ENCODE results near the gene NTPCR.

DNA sequence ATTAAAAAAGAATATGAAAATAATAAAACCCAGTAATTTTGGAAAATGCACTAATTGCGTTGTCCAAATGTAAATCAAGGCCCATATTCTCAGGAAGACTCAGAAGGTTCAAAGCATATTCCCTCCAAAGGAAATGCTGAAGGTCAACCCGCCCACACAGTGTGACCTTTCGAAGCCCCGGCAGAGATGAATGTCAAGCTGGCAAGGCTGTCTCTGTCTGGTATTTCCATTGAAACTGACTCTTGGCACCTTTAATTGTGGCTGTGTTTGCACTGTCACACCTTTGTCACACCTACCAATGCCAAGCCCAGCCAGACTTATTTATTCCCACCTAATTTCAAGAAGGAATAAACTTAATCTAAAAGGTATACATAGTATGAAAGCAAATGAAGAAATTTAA, 82.5 kb downstream of the NTPCR start:
- TF ChIP-seq, protein P1, sequence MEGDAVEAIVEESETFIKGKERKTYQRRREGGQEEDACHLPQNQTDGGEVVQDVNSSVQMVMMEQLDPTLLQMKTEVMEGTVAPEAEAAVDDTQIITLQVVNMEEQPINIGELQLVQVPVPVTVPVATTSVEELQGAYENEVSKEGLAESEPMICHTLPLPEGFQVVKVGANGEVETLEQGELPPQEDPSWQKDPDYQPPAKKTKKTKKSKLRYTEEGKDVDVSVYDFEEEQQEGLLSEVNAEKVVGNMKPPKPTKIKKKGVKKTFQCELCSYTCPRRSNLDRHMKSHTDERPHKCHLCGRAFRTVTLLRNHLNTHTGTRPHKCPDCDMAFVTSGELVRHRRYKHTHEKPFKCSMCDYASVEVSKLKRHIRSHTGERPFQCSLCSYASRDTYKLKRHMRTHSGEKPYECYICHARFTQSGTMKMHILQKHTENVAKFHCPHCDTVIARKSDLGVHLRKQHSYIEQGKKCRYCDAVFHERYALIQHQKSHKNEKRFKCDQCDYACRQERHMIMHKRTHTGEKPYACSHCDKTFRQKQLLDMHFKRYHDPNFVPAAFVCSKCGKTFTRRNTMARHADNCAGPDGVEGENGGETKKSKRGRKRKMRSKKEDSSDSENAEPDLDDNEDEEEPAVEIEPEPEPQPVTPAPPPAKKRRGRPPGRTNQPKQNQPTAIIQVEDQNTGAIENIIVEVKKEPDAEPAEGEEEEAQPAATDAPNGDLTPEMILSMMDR (optimal IDR thresholded peaks at IDR 0.05 in 1 of 3, IDR thresholded peaks at IDR 0.05 in 1 of 3, conservative IDR thresholded peaks at IDR 0.05 in 1 of 3; ENCODE audit: extremely low read depth in 1 of 3, insufficient read depth in 2 of 3, low read length in 3 of 3), result no peak
- TF ChIP-seq EZH2 (IDR thresholded peaks at IDR 0.05; ENCODE audit: low read length), result no peak
